ENCODE measurements around the gene XXYLT1. TPM values are rescaled to one million over a fixed set of nuclear protein-coding genes. Genes with fewer than 3 reads are reported as not detected.

Gene XXYLT1
- total RNA-seq, 4 donors from 2014 or later = 6.0 to 16.1 (median 9.6) TPM

GRCh38 chr3:195060531-195061291, 210.2 kb downstream of the XXYLT1 start:
- DNase-seq (ENCODE audit: low spot score) (no peak), ATAC-seq (ENCODE audit: low FRiP score) (no peak)
- no peak for TF ChIP-seq CTCF (IDR thresholded peaks at IDR 0.05)

GRCh38 chr3:195060217-195060481, 210.8 kb downstream of the XXYLT1 start:
- DNase-seq (ENCODE audit: low spot score) = no peak
- no peak for TF ChIP-seq CTCF (IDR thresholded peaks at IDR 0.05)
- no peak for ATAC-seq (ENCODE audit: low FRiP score)

- DNase-seq (ENCODE audit: low spot score) (no peak), ATAC-seq (ENCODE audit: low FRiP score) (no peak)
- TF ChIP-seq CTCF (IDR thresholded peaks at IDR 0.05) = no peak
These were observed 211.3 kb downstream of the XXYLT1 start for GRCh38 chr3:195059471-195060216.

GRCh38 chr3:195059006-195059350, 212.0 kb downstream of the XXYLT1 start:
- no peak for TF ChIP-seq CTCF (IDR thresholded peaks at IDR 0.05)
- DNase-seq (ENCODE audit: low spot score) = no peak
- ATAC-seq (ENCODE audit: low FRiP score) = no peak

- no peak for ATAC-seq (ENCODE audit: low FRiP score)
- TF ChIP-seq CTCF (IDR thresholded peaks at IDR 0.05) = no peak
- no peak for DNase-seq (ENCODE audit: low spot score)
These were observed 212.5 kb downstream of the XXYLT1 start for GRCh38 chr3:195058336-195059005.

GRCh38 chr3:195057716-195058115, 213.2 kb downstream of the XXYLT1 start:
- no peak for DNase-seq (ENCODE audit: low spot score)
- TF ChIP-seq CTCF (IDR thresholded peaks at IDR 0.05) = no peak
- no peak for ATAC-seq (ENCODE audit: low FRiP score)
